Stimulated activated CD8-positive, alpha-beta memory T cell treated with anti-CD3 and anti-CD28 coated beads, Interleukin-7, amount 100 ng/mL, for 1 hour (primary cell): Measurements from ENCODE around the gene ZNF511.

ENCODE experiments used
- DNase-seq, 2 donors: peaks; one replicate each; pipeline ENCODE4 v3.0.0-alpha.2; 2020; ENCODE audit warnings: low read depth in 2 of 2

Gene ZNF511

DNA sequence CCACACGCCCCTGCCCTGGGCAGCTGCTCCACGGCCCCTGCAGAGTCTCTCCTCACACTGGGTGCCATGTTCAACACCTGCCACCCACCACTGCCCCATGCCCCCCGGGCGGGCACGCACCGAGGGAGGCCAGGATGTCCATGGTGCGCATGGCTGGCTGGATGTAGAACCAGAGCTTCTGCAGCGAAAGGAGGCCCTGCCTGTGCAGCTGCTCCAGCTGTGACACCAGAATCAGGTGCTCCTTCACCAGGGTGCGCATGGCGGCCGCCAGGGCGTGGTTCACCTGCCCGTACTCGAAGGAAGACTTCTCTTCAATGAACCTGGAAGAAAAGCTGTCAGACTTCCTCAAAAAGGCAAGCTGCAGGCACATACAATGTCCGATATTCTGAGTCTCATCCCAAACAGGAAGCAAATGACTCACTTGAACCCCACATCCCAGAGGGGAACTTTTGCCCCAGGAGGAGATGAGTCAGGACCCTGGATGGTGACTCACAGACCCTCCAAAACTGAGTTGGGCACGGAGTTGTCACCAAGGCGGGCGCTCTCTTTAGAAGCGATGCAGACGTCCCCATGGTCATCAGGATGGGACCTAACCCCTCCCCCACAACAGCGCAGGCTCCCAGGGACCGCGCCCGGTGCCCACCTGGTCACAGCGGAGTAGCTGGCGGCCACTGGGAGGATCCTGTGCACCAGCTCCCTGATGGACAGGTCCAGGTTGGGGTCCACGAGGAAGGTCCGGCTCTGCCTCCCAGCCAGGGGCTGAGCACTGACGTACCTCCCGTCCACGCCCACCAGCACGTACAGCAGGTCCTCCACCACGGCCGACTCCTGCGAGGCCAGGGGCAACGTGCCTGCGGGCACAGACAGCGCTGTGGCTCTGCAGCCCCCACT, 15.6 kb upstream of the ZNF511 start:
- DNase-seq, result no peak

DNA sequence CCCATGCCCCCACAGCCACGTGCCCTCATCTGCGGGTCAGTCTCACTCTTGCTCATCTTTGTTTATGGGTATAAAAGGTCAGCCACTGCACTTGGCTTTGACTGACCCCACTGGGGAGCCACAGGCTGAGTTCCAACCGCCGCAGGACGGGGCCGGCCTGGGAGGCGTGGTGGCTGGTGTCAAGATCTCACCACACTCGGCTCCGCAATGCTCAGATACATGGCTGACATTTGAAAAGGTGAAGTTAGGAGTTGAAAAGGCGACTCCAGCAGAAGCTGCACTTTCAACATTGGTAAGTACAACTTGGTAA, 14.9 kb upstream of the ZNF511 start:
- DNase-seq, result no peak

DNA sequence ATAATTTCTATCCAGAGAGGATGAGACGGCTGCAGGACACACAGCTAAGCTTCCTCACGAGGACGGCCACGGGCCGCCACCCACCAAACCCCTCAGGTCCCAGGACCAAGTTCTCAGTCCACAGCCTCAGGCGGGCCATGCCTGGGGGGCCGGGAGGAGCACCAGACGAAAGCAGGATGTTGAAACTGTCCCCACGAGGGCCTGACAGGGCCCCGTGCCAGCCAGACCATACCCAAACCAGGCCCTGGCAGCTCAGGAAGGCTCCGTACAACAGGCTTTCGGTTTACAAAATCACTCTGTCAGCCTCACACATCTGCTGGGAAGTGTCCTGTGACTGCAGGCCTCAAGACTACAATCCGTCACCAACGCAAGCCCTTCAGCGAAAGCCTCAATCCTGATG, 14.5 kb upstream of the ZNF511 start:
- no peak for DNase-seq

DNA sequence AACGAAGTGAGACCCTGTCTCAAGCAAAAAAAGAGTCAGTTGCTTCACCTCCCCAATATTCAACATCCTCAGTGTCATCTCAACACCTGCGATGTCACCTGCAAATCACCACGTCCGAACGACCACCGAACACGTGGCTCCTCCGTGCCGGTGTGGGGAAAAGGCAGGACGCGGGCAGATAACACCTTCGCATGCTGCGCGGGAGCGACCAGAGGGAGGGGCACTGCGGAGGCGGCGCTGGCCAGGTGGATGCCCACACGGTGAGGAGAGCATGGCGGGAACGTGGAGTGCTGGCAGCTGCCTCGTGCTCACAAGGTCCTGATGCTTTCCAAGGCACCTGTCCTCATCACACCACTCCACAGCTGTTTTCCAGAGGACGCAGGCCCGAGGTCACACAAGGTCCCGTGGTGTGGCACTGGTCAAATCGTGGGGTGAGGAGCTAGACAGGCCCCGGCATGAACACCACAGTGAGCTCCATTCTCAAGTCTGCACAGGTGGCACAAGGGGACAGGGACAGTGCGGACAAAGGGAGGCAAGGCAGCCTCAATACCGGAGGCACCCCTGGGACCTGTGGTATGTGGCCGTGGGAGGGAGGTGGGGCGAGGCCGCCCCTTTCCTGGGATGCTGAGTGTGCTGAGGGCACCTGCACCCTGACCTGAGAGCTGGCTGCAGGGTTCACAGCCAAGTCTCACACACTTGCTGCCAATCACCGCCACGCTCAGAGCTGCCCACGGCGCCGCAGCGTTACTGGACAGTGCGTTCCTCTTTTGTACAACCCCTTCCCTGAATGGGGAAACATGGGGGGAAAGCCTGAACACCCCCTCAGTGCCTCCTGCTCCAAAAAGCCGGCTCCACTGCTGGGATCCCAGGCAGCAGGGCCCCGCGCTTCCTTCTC, 13.0 kb upstream of the ZNF511 start:
- DNase-seq, result no peak

DNA sequence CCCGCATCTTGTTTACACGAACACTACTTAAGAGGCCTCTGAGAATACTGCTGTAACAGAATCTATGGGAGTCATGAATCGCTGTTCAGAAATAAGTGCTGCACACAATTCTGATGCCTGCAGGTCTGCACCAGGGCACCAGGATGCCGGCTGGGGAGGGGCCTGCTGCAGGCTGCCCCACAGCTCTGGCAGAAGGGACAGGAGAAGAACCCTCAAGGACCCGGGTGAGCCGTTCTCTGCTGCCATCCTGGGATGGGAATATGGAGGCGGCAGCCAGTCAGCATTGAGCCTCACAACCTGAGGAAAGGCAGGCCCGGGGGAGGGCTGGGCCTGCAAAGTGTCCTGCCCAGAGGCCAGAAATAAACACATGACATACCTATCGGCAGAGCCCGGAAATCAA, 11.2 kb upstream of the ZNF511 start:
- DNase-seq, result no peak

DNA sequence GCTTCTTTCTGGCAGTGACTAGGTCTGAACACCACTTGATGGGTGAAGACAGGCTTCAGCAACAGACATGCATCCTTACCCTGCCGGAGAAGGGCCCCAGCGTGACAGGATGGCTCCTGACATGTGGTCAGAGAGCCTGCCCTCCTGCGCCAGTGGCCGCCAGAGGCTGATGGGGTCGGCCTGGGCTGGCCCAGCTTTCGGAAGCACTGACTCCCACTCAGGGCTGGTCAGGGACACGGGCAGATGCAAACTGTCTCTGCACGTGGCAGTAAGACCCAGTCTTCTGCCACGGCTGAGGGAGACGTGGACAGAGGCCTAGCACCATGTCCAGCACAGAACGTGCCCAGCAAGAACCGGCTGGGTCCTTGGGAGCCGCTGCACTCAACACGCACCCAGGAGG, 10.2 kb upstream of the ZNF511 start:
- no peak for DNase-seq

DNA sequence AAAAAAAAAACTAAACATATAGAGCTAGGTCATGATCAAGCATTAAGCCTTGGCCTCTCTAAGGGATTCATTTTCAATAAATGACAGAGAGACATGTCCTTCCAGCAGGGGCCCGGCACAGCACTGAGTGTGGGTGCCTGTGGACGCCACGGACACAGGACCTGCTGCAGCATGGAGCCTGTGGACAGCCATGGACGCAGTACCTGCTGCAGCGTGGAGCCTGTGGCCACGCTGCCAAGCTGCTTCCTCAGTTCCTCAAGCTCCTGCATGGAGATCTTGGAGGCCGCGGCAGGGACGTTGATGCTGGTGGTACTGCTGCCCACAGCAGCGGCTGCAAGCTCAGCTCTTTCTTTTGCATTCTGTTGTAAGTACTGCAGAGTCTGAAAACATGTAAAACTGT, 9.5 kb upstream of the ZNF511 start:
- no peak for DNase-seq

DNA sequence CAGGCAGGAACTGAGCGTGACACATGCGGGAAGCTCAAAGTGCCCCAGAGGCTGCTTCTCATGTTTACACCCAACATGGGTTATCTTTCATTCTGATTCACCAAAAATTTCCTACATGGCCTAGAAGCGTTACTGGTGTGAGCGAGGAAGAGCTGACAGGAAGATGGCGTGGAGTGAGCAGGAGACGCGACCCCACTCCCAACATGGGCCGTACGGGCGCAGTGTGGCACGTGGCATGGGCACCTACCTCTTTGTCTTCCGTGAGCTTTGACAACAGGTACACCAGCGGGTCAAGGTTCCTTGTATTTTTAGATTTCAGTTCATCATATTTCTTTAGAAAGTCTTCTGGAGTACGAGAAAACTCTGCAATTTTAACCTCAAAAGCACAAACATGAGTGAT, 9.0 kb upstream of the ZNF511 start:
- DNase-seq, result no peak

DNA sequence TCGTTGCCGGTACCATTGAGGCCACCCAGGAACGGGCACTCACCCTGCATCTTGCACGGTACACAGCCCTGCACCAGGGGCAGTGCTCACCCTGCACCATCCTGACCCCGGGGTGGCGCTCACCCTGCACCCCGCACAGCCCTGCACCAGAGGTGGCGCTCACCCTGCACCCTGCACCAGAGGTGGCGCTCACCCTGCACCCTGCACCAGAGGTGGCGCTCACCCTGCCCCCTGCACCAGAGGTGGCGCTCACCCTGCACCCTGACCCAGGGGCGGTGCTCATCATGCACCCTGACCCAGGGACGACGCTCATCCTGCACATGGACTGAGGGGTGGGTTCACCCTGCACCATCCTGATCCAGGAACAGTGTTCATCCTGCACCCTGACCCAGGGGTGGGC, 6.5 kb upstream of the ZNF511 start:
- DNase-seq, result no peak

DNA sequence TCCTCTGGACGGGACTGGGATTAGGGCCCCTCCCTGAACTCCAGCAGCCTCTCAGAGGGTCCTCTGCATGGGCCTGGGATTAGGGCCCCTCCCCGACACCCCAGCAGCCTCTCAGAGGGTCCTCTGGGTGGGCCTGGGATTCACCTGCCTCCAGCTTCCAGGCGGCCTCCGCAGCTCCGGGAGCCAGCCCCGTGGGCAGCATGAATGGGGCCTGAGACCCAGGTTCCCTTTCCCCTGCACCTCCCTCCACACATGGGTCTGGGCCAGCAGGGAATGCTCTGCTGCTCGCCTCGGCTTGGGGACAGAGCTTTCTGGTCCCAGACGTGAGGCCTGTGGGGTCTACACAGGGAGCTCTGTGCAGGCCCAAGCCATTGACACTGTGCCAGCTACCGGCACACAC, 5.5 kb upstream of the ZNF511 start:
- DNase-seq, result no peak

DNA sequence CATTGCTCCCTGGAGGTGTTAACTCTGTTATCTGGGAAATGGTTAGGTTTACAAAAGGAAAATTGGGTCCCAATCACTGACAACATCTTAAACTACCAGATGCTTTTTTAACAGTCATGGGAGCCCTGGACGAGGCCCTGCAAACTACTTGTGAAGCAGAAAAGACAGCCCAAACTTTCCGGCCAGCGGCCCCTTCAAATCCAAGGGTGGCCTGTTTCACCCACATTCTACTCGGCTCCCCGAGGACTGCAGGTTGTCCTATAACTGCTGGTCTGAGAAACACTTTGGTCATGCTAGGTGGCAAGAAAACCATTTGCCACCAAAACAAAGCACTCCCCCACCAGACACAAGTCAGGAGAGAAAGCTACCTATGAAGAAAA, 2.6 kb upstream of the ZNF511 start:
- no peak for DNase-seq

DNA sequence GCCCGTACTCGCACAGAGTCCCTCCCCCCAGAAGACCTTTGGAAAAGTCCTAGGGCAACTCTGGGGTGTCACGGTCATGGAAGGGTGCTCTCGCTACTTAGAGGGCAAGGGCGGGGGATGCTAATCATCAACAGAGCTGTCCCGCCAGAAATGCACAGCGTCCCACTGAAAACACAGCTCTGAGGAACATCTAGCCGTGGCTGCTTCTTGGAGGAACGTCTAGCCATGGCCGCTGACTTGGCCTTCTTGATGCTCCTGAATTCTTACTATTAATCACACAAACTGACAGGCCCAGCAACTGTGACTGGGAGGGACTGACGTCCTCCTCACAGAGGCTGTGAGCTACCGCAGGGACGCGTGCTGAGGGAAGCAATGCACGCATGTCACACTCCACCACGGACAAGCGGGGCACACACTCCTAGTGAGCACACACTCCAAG, 1.8 kb upstream of the ZNF511 start:
- DNase-seq, result no peak

DNA sequence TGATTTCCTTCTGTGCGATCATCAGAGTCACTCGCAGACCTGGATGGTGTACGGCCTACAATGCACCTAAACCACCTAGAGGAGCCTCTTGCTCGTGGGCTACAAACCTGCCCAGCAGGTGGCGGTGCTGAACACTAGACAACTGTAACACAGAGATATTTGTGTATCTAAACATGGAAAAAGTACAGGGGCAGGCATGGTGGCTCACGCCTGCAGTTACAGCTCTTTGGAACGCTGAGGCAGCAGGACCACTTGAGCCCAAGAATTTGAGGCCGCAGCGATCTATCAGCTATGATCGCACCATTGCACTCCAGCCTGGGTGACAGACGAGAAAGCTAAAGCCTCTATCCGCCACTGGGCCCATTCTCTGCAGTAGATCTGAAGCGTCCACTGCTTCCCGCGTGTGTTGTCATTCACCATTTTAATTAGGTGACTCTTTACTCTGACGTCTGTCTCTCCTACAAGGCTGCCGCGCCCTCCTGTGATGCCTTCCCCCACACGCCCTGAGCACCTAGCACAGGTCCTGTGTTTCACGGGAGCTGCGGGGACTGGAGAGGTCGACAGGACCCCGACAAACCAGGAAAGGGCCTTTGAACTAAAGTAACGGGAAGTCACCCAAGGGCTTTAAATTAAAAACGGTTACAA, 816 bp upstream of the ZNF511 start:
- peak; percentile 53 to 78 for DNase-seq

DNA sequence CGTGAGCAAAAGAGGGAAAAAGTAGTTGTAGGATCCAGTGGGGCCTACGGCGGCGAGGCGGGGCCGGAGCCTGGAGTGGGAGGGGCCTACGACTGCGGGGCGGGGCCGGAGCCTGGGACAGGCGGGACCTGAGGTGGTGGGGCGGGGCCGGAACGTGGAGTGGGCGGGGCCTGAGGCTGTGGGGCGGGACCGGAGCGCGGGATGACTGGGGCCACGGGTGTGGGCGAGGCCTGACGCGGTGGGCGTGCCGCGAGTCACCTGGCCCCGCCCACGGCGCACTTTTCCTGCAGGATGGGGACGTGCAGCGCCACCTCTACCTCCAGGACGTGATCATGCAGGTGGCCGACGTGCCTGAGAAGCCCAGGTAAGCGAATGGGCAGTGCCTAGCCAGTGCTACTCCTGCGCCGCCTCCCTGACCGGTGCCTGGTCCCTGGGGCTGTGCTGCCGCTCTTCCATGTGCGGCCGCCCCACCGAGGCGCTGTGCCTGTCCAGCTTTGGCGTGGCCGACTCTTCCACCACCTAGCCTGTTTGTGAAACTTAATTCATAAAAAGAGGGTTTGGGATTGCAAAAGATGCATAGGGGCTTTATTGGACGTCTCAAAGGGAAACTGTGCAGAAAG, 496 bp downstream of the ZNF511 start:
- peak; percentile 89 for DNase-seq

DNA sequence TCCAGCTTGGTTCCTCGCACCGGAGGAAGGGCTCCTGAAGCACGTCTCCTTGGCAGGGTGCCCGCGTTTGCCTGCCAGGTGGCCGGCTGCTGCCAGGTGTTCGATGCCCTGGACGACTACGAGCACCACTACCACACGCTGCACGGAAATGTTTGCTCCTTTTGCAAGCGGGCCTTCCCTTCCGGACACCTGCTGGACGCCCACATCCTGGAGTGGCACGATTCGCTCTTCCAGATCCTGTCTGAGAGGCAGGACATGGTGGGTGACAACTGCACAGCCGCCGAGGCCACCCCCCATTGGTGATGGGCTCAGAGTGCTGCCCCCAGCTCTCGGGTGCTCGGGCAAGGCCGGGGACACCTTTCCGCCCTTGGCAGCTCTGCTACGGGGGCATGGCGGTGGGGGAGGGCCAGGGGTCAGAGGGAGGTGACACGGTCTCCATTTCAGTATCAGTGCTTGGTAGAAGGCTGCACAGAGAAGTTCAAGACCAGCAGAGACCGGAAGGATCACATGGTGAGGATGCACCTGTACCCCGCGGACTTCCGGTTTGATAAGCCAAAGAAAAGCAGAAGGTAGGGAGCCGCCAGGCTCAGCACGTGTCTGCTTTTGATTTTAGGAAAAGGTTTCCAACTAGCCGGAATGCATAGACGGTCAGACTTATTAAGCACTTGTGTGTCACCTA, 1.1 kb downstream of the ZNF511 start:
- no peak for DNase-seq

DNA sequence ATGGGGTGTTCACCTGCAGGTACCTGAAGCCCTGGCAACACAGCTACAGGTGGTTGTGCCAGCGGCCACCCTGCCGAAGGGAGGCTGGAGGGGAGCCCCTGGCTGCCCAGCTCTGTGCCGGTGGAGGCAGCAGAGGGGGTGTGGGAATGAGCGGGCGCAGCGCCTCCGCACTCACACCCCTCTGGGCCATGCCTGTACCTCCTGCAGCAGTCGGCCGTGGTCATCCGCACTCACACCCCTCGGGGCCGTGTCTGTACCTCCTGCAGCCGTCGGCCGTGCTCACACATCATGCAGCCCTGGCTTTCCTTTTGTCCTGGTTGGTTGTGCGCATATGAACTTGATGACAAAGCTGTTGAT, 1.7 kb downstream of the ZNF511 start:
- DNase-seq, result no peak

DNA sequence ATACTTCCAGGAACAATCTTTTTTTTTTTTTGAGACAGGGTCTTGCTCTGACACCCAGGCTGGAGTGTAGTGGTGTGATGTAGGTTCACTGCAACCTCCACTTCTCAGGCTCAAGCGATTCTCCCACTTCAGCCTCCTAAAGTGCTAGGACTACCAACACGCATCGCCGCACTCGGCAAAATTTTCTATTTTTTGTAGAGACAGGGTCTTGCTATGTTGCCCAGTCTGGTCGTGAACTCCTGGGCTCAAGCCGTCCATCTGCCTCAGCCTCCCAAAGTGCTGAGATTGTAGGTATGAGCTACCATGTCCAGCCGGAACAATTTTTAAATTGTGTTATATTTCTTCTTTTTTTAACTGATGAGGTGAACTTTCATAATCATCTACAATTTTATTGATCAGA, 2.1 kb downstream of the ZNF511 start:
- no peak for DNase-seq

DNA sequence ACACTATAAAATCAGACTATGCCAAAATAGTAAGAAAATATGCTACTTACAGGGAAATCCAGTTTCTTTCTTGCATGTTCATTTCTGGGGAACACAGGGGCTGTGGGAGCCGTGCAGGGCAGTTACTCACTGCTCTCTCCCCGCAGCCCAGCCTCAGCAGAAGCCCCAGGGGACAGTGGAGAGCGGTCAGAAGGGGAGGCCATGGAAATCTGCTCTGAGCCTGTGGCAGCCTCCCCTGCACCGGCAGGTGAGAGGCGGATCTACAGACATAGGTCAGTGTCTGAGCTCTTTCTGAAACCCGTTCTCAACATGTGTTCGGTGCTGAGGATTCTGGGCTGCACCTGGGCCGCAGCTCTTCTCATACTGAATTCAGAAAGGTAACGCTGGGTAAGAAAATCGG, 2.9 kb downstream of the ZNF511 start:
- no peak for DNase-seq

DNA sequence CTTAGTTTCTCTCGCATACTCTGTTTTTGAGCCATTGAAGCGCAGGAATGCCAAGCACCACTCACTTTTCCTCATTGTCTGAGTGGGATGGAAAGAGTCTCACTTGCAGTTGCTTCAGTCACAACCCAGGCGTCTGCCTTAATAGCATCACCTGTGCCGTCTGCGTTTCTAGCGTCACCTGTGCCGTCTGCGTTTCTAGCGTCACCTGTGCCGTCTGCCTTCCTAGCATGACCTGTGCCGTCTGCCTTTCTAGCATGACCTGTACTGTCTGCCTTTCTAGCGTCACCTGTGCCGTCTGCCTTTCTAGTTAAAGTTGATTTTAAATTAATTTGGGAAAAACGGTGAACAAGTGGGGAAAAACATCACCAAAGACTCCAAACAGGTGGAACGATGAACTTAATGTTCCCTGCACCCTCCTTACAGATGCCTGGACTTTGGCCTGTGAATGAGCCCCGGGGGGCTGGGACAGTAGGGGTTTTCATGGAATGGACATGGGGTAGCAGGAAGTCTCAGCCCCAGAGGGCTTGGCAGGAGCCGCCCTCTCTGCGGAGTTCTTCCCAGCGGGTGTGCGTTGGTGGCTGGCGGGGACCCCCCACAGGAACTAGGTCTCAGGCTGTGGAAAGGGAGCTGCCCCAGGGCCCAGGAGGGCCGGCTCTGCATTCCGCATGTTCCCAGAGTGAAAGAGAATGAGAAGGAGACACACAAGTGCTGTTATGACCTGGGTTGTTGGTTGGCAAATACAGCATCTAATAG, 3.5 kb downstream of the ZNF511 start:
- no peak for DNase-seq

DNA sequence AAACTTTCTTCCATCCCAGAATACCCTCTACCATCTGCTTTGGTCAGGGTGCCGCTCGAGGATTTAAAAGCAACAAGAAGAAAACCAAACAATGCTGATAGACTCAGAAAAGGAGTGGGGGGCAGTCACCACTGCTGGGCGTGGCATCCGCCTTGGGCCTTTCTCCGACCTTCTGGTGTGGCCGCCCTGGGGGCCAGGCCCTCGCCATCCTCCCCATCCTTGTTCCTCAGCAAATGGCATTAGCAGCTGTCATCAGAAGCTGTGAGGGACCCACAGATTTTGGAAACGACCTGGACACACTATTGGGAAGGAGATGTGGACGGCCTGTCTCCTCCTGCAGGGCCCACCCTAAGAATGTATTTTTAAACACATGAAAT, 4.0 kb downstream of the ZNF511 start:
- DNase-seq, result no peak

DNA sequence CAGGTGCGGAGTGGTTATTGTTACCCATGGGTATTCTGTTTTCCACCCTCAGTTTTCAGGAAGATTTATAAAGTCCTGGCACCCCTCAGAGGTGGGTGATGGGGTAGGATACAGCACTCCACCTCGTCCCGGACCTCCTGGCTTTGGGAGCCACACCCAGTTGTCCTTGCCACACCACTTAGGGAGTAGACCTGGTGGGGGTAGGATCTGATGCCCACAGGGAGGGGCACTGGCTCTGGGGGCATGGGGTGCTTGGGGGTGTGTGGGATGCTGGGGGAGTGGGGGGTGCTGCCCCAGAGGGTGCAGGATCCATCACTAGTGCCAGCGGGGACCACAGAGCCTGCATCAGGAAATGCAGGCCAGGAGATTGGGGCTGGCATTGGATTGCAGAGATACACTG, 4.5 kb downstream of the ZNF511 start:
- DNase-seq, result no peak
